HCT116 (cell line): Measurements from ENCODE around the gene MYL12B.

Experiments used
- CTCF ChIP-seq, 3 experiments: fragments of 200-600 bp in 1 of 3; sonication (generic) in 1 of 3; IDR thresholded peaks in 2 of 3; conservative IDR thresholded peaks in 1 of 3; 2 replicates each; pipeline ENCODE4 v1.5.1; 2012 to 2017; ENCODE audit warnings: low read depth in 2 of 3, low read length in 2 of 3, antibody characterized with exemption in 1 of 3, borderline replicate concordance in 1 of 3, control low read depth in 1 of 3, mild to moderate bottlenecking in 1 of 3, mixed read lengths in 1 of 3, mixed run types in 1 of 3, moderate library complexity in 1 of 3; ENCODE audit not compliant: insufficient read depth in 1 of 3
- EZH2 ChIP-seq: fragments of 200-600 bp; sonication (generic); IDR thresholded peaks from 2 replicates; pipeline ENCODE4 v1.6.1; 2017; ENCODE audit warnings: antibody characterized with exemption, mixed run types
- POLR2AphosphoS5 ChIP-seq: IDR thresholded peaks from 2 replicates; pipeline ENCODE4 v1.6.1; 2011; ENCODE audit warnings: mild to moderate bottlenecking, low read depth, low read length, moderate library complexity
- RAD21 ChIP-seq: IDR thresholded peaks from 2 replicates; pipeline ENCODE4 v1.6.1; 2012; ENCODE audit warnings: low read depth, mild to moderate bottlenecking
- SP1 ChIP-seq: IDR thresholded peaks from 2 replicates; pipeline ENCODE4 v1.6.1; 2012; ENCODE audit warnings: low read depth
- YY1 ChIP-seq: IDR thresholded peaks from 2 replicates; pipeline ENCODE4 v1.6.1; 2011; ENCODE audit warnings: low read length, low read depth, moderate library complexity, mild to moderate bottlenecking; ENCODE audit not compliant: insufficient replicate concordance; ENCODE audit errors: extremely low read depth
- ZFX ChIP-seq: fragments of 450-650 bp; IDR thresholded peaks from 2 replicates; pipeline ENCODE4 v1.6.1; 2017
- ZNF274 ChIP-seq: fragments of 200-500 bp; sonication (Bioruptor generic); IDR thresholded peaks from 2 replicates; pipeline ENCODE4 v1.6.1; 2014; ENCODE audit warnings: mild to moderate bottlenecking, low read depth, low read length, inconsistent platforms

GRCh38 chr18:3225588-3225987, 36.3 kb upstream of the MYL12B start:
- no peak for TF ChIP-seq CTCF (IDR thresholded peaks at IDR 0.05 in 2 of 3, conservative IDR thresholded peaks at IDR 0.05 in 1 of 3; ENCODE audit: borderline replicate concordance in 1 of 3, insufficient read depth in 1 of 3, low read depth in 2 of 3, low read length in 2 of 3)
- no peak for TF ChIP-seq ZFX
- no peak for TF ChIP-seq POLR2AphosphoS5
- no peak for TF ChIP-seq EZH2
- TF ChIP-seq RAD21 = no peak
- no peak for TF ChIP-seq SP1
- TF ChIP-seq YY1 = no peak
- no peak for TF ChIP-seq ZNF274
